Activated T-cell treated with anti-CD3 and anti-CD28 coated beads for 4 hours (primary cell): ENCODE data around the gene EXOC3L2.

ENCODE experiments used
- DNase-seq: peaks from one replicate; pipeline ENCODE4 v3.0.0-alpha.2; 2020

Gene EXOC3L2

DNA sequence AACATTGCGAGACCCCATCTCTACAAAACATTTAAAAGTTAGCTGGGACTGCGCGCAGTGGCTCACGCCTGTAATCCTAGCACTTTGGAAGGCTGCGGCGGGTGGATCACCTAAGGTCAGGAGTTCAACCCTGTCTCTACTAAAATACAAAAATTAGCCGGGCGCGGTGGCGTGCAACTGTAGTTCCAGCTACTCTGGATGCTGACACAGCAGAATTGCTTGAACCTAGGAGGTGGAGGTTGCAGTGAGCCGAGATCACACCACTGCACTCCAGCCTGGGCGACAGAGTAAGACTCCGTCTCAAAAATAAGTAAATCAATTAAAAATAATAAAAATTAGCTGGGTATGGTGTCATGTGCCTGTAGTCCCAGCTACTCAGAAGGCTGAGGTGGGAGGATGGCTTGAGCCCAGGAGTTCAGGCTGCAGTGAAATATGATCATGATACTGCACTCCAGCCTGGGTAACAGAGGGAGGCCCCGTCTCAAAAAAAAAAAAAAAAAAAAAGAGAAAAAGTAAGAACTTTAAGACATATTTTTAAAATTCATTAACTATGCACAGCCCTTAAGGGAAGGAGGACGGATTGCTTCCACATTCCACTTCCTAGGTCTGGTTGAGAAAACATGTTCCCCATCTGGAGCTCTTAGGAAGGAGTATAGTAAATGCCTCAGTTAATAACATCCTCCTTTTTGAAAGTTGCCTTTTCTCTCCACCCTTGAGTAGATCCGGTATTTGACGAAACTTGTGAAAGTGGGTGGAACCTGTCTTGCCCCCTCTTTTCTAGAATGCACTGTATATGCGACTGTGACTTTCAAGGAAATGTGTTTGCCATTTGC, 26.1 kb downstream of the EXOC3L2 start:
- no peak for DNase-seq

GRCh38 chr19:45218426-45218825, 26.8 kb downstream of the EXOC3L2 start:
- DNase-seq, result no peak

DNA sequence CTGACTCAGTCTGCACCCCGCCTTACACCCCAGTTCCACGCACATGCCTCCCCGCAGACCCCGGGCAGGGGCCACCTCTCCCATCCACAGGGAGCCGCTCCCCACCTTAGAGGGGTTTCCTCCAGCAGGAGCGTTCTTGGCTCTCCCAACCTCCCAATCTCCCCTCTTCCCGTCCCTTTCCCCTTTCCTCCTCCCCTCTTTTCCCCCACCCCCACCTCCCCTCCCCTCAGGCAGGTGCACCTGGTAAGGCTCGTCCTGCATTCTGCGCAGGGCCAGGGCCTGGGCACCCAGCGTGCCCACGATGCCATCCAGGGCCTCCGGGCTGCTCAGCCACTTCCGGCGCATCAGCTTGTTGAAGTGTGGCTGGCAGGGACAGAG, 27.3 kb downstream of the EXOC3L2 start:
- DNase-seq, result no peak

GRCh38 chr19:45217193-45217956, 27.8 kb downstream of the EXOC3L2 start:
- no peak for DNase-seq

DNA sequence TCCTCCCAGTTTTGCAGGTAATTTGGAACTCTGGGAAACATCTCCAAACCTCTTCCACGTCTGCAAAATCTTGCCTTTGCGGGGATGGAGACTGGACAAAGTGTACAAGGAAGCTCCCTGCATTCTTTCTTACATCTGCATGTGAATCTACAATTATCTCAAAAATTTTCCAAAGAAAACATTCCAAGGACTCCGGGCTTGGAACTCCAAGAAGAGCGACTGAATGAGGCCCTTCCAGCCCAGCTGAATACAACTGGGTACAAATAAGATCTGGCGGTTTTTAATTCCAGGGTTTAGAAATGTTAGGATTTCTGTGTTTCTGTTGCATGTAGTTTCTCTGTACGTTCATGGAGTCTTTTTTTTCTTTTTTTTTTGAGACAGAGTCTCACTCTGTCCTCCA, 28.5 kb downstream of the EXOC3L2 start:
- no peak for DNase-seq

GRCh38 chr19:45215391-45216191, 29.6 kb downstream of the EXOC3L2 start:
- DNase-seq, result no peak

- DNase-seq, result no peak
Observed at GRCh38 chr19:45213031-45213430, 32.2 kb downstream of the EXOC3L2 start.

DNA sequence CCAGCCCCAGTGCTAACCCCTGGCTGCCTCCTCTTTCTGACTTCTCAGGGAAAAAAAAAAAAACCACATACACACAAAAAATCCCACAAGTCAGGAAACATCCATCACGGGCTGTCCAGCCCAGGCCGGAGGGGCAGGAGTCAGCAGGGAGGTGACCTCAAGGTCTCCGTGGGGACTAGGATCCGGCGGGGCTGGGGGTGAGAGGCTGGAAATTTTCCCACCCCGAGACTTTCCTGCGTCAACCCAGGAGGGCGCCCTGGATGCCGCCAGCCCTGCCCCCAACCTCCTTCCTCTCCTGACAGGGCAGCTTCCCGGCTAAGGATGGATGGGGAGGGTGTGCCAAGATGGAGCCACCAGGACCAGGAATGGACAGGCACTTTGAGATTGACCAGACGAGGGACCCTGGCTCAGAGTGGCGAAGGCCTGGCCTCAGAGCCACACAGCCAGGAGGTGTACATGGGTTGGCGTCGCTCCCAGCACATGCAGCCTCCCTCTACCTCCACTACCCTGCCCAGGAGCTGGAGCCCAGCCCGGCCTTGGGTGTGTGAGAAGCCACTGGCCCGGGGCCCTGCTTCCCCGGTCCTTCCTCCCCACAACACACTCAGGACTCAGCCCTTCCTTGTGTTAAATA, 33.3 kb downstream of the EXOC3L2 start:
- DNase-seq, result no peak

DNA sequence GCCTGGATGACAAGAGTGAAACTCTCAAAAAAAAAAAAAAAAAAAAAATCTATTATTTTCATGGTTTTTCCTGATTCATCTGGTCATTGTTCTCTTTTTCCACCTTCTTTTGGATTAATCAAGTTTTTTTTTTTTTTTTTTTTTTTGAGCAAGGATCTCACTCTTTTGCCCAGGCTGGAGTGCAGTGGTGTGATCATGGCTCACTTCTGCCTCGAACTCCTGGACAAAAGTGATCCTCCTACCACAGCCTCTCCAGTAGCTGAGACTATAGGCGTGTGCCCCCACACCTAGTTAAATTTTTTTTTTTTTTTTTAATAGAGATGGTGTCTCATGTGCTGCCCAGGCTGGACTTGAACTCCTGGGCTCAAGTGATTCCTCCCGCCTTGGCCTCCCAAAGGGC, 38.9 kb downstream of the EXOC3L2 start:
- no peak for DNase-seq

DNA sequence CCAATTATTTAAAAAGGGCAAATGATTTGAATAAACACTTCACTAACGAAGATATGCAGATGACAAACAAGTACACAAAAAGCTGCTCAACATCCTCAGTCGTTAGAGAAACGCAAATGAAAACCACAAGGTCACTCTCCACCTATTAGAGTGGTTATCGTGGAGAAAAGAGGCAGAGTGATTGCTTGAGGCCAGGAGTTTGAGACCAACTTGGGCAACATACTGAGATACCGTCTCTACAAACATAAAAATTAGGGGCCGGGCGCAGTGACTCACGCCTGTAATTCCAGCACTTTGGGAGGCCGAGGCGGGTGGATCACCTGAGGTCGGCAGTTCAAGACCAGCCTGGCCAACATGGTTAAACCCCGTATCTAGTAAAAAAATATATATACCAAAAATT, 39.4 kb downstream of the EXOC3L2 start:
- DNase-seq, result no peak

DNA sequence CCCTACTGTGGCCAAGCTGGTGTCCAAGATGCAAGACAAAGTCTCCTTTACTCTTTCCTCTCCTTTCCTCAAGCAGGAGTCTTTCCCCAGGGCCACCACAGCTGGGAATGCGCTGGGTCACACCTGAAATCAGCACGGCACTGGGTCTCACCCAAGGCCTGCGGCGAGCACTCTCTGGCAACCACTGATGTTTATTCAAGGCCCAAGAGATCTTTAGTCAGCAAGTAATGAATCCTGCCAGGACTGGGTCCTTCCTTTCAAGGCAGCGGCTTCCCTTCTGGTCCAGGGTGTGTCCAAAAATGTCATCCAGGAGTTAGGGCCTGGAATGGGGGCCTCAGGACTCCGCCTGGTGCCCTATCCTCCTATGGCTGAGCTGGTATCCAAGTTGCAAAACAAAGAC, 42.6 kb downstream of the EXOC3L2 start:
- DNase-seq, result no peak

GRCh38 chr19:45200568-45200967, 44.6 kb downstream of the EXOC3L2 start:
- DNase-seq, result no peak

- no peak for DNase-seq
Observed at GRCh38 chr19:45195764-45196163, 49.4 kb downstream of the EXOC3L2 start.

- DNase-seq, result no peak
Observed at GRCh38 chr19:45191375-45191774, 53.8 kb downstream of the EXOC3L2 start.

GRCh38 chr19:45189971-45190370, 55.2 kb downstream of the EXOC3L2 start:
- no peak for DNase-seq

- no peak for DNase-seq
Observed at GRCh38 chr19:45187421-45188100, 57.6 kb downstream of the EXOC3L2 start.

DNA sequence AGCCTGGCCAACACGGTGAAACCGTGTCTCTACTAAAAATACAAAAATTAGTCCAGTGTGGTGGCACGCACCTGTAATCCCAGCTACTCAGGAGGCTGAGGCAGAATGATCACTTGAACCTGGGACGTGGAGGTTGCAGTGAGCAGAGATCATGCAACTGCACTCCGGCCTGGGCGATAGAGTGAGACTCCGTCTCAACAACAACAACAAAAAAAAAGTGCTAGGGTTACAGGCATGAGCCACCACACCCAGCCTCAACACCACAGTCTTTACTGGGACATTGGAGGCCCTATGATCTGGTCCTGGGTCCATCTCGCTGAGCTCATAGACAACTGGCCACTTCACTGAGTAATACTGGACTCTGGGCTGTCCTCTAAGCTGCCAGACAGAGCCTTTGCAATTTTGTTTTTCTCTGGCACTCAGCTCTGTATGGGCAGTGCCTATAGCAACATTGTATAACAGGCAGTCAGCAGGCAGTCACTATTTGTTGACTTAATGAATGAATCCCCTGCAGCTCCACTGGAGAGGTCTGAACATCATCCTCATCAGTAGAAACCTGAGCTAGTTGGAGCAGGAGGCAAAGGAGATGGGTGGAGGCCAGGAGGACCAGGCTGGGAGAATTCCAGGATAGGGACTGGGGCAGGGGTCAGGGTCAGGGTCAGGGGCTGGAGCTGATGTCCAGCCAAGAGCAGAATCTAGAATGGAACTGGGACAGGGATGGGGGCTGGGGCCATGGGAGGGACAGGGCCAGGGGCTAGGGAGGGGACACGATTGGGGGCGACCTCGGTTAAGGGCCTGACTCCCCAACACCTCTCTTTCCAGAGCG, 58.5 kb downstream of the EXOC3L2 start:
- DNase-seq, result no peak

- DNase-seq, result no peak
Observed at GRCh38 chr19:45184115-45184514, 61.1 kb downstream of the EXOC3L2 start.

GRCh38 chr19:45182758-45183157, 62.4 kb downstream of the EXOC3L2 start:
- no peak for DNase-seq

- DNase-seq, result no peak
Observed at GRCh38 chr19:45180936-45181335, 64.3 kb downstream of the EXOC3L2 start.

GRCh38 chr19:45179892-45180370, 65.3 kb downstream of the EXOC3L2 start:
- DNase-seq, result no peak
